Pancreas (tissue), 10 donors: ENCODE measurements around the gene STRIP1. TPM values are rescaled to one million over a fixed set of nuclear protein-coding genes. Genes with fewer than 3 reads are reported as not detected.
"Not testable (repeated sequence)": the region's sequence is repeated elsewhere in the genome, so short reads cannot be mapped to it uniquely, and the experiment has no call there.

Experiments
- ATAC-seq, 4 donors: fragments of 200-7000 bp; cut with Tn5 transposase; one replicate each; pipeline versions ENCODE4 v1.8.0 to v1.9.1; 2020; ENCODE audit warnings: mild to moderate bottlenecking in 4 of 4, moderate library complexity in 4 of 4
- DNase-seq, 6 donors: peaks; one replicate each; pipeline ENCODE4 v3.0.0-alpha.2; 2020
- FAIRE-seq: peaks from 2 replicates; lab custom pipeline; 2012; peaks lifted over from hg19 to GRCh38; lab: Jason Lieb, UNC
- H3K27ac ChIP-seq, 4 donors: fragments of 200-600 bp; sonication (generic); 1 replicate in 3 of 4; 2 replicates in 1 of 4; pipeline versions ENCODE4 v1.5.0 to v1.8.0; 2020
- H3K27me3 ChIP-seq, 4 donors: fragments of 200-600 bp; one replicate each; pipeline ENCODE4 v1.8.0; 2021
- H3K36me3 ChIP-seq, 3 donors: fragments of 200-600 bp; sonication (generic) in 1 of 3; one replicate each; pipeline versions ENCODE4 v1.5.0 to v1.8.0; 2020 to 2021
- H3K4me1 ChIP-seq, 3 donors: fragments of 200-600 bp; one replicate each; pipeline ENCODE4 v1.8.0; 2021
- H3K4me3 ChIP-seq, 4 donors: fragments of 200-600 bp; sonication (generic) in 2 of 4; one replicate each; pipeline versions ENCODE4 v1.5.0 to v1.8.0; 2020 to 2021
- H3K9me3 ChIP-seq, 4 donors: fragments of 200-600 bp; one replicate each; pipeline ENCODE4 v1.8.0; 2021
- WGBS, 2 donors: extraction: QIAGEN DNeasy Blood & Tissue Kit; methylation state at CpG; one replicate each; pipeline ENCODE4 v1.1.7; 2013; 5-methylcytosine and 5-hydroxymethylcytosine counted together
- intact Hi-C, 3 donors: fragments of 100-400 bp; cut with DNase I; formaldehyde crosslinking; loops; one replicate each; pipeline versions ENCODE4 v1.11.1 to v1.14.2; 2022
- polyA plus RNA-seq, 2 donors: library from polyadenylated mRNA; stranded (reverse); fragments of 200-250 nt; gene quantifications; one replicate each; pipeline ENCODE4 v1.2.3, GENCODE V29; 2013
- total RNA-seq, 6 donors: library from RNA; stranded (reverse); fragmentation: NEBNext Ultra II Directional in 4 of 6; extraction: Animal tissue kit (Norgen Biotek cat#: 25700) in 4 of 6; gene quantifications; one replicate each; pipeline versions ENCODE4 v1.2.1 to v1.2.4, GENCODE V29; 2021 to 2023
- TF ChIP-seq, protein P1 (sequence below), 4 donors: fragments of 200-600 bp; sonication (generic) in 3 of 4; IDR thresholded peaks; one replicate each; pipeline versions ENCODE4 v1.5.0 to v1.8.0; 2021; ENCODE audit warnings: antibody characterized with exemption in 4 of 4
- donor health status: healthy with polysubstance abuse.
- donor health status: DM: no; HTN: no; CAD: no; lungs with moderate emphysema.
- donor health status: DM: no; HTN: no; CAD: no.
- donor health status: control.
- donor health status: control.
- donor health status: Bipolar disorder and iron deficiency.
- donor health status: DM: yes; HTN: yes; CAD: no.
- donor health status: DM: no; HTN: no; CAD: no.
- donor health status: DM: no; HTN: no; CAD: no.
- donor health status: DM: yes; HTN: yes; CAD: no.

The STRIP1 gene
- total and polyA plus RNA-seq, 8 donors: 10.7 to 24.9 (median 14.5) TPM

DNA sequence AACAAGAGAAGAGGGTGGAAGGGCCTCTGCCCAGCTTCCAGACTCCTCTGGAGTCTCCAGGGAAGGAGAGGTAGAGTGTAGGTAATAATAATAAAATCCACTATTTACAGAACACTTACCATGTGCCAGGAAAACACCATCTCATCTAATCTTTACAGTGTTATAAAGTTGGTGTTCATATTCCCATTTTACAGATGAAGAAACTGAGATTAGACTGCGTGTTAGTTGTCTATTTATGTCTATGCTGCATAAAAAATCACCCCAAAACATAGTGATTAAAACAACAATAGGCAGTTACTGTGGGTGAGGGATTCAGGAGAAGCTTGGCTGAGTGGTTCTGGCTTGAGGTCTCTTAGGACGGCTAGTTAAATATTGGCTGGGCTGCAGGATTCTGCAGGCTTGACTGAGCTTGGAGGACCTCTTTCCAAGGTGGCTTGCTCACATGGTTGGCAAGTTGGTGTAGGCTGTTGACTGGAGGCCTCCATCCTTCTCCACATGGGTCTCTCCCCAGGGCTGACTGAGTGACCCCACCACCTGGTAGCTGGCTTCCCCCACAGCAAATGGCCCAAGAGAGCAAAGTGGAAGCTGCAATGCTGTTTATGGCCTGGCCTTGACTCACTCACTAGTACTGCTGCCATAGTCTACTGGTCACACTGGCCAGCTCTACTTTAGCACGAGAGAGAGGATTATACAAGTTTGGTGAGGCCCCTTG, 42.5 kb downstream of the STRIP1 start:
- ATAC-seq (no peak), DNase-seq (no peak), FAIRE-seq (no peak)
- H3K27me3 ChIP-seq: peaks cover 0 to 3% (median 0%) of the 10 kb centered on the region in 4 donors
- WGBS, 2 donors: 75 to 81% methylated on average over 3 of the region's 3 CpGs
- H3K27ac ChIP-seq: no peak overlapping the region
- TF ChIP-seq, protein P1, sequence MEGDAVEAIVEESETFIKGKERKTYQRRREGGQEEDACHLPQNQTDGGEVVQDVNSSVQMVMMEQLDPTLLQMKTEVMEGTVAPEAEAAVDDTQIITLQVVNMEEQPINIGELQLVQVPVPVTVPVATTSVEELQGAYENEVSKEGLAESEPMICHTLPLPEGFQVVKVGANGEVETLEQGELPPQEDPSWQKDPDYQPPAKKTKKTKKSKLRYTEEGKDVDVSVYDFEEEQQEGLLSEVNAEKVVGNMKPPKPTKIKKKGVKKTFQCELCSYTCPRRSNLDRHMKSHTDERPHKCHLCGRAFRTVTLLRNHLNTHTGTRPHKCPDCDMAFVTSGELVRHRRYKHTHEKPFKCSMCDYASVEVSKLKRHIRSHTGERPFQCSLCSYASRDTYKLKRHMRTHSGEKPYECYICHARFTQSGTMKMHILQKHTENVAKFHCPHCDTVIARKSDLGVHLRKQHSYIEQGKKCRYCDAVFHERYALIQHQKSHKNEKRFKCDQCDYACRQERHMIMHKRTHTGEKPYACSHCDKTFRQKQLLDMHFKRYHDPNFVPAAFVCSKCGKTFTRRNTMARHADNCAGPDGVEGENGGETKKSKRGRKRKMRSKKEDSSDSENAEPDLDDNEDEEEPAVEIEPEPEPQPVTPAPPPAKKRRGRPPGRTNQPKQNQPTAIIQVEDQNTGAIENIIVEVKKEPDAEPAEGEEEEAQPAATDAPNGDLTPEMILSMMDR (IDR thresholded peaks at IDR 0.05): no peak
- H3K9me3 ChIP-seq: no peaks in the 10 kb centered on the region
- no peaks in the 10 kb centered on the region for H3K36me3 ChIP-seq
- no peaks in the 10 kb centered on the region for H3K4me1 ChIP-seq
- H3K4me3 ChIP-seq: no peak overlapping the region
- intact Hi-C loops: no loop called here

GRCh38 chr1:110079995-110080394, 45.6 kb downstream of the STRIP1 start:
- ATAC-seq, H3K36me3 ChIP-seq, H3K9me3 ChIP-seq, intact Hi-C loops, DNase-seq, H3K27ac ChIP-seq, H3K27me3 ChIP-seq, H3K4me3 ChIP-seq, FAIRE-seq, H3K4me1 ChIP-seq: not testable (repeated sequence)
- WGBS, 2 donors: 94 to 96% methylated on average over 2 of the region's 2 CpGs

- Histone ChIP-seq H3K9me3 (no peaks in the 10 kb centered on the region), H3K27ac (no peak overlapping the region), H3K4me3 (no peak overlapping the region), H3K36me3 (no peaks in the 10 kb centered on the region), H3K4me1 (peaks cover 0 to 5% (median 4%) of the 10 kb centered on the region in 3 donors), H3K27me3 (no peaks in the 10 kb centered on the region)
- no peak for FAIRE-seq
- intact Hi-C loops: no loop called here
- TF ChIP-seq, protein P1 (IDR thresholded peaks at IDR 0.05): no peak
- no peak for DNase-seq
- no peak for ATAC-seq
- WGBS, 2 donors: 86 to 91% methylated on average over 5 of the region's 5 CpGs
Observed at GRCh38 chr1:110081061-110081460, 46.6 kb downstream of the STRIP1 start.

GRCh38 chr1:110082477-110082876, 48.1 kb downstream of the STRIP1 start:
- TF ChIP-seq, protein P1 (IDR thresholded peaks at IDR 0.05): no peak
- ATAC-seq (no peak), FAIRE-seq (no peak), DNase-seq (no peak)
- no peak overlapping the region for H3K4me3 ChIP-seq
- no peak overlapping the region for H3K27ac ChIP-seq
- intact Hi-C loops: no loop called here
- 80 to 87% methylated on average over 5 of the region's 5 CpGs for WGBS, 2 donors
- H3K4me1 ChIP-seq: peaks cover 0 to 5% (median 4%) of the 10 kb centered on the region in 3 donors
- no peaks in the 10 kb centered on the region for H3K9me3 ChIP-seq
- no peaks in the 10 kb centered on the region for H3K27me3 ChIP-seq
- no peaks in the 10 kb centered on the region for H3K36me3 ChIP-seq

DNA sequence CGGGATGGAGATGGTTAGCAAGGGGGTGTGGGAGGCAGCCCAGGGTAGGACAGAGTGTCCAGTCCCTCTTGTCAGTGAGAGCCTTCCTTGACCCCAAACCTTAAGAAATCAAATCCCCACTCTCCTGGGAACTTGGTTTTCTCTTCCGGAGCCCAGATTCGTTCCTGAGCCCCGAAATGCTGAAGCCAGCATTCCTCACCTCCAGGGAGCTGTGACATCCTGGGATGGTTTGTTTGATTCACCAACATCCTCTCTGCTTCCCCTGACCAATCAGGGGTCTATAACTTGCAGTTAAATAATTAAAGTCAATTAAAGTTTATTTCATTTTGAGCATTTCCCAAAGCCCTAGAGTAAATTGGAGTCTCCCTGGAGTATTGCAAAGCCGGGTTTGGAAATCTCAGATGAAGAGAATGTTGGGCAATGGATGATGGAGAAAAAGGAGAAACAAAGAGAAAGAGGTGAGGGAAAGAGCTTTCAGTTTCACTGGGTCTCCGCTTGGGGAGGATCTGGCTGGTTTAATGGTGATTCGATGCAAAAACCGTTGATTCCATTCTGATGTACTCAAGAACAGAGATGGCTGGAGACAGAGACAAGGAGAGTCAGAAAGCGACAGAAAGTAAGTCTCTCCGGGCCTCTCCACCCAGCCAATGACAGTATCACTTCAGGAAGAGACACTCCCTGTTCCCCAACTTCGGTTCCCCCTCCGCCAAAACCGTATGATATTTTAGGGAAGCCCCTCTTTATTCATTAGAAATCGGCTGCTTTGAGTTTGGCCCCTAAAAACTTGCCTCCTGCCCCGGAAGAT, 48.8 kb downstream of the STRIP1 start:
- no peaks in the 10 kb centered on the region for H3K27me3 ChIP-seq
- ATAC-seq: no peak
- FAIRE-seq: no peak
- no peak for DNase-seq
- intact Hi-C loops: no loop called here
- no peak overlapping the region for H3K27ac ChIP-seq
- 80 to 81% methylated on average over 15 of the region's 15 CpGs for WGBS, 2 donors
- peak overlapping the region in 2 of 4 donors; percentile 55 to 56 for H3K4me3 ChIP-seq
- H3K9me3 ChIP-seq: no peaks in the 10 kb centered on the region
- peaks cover 0 to 5% (median 4%) of the 10 kb centered on the region in 3 donors for H3K4me1 ChIP-seq
- H3K36me3 ChIP-seq: no peaks in the 10 kb centered on the region
- TF ChIP-seq, protein P1 (IDR thresholded peaks at IDR 0.05): no peak
